GM10266 (cell line): ENCODE data around the gene PCSK5.

Source experiments
- DNase-seq: peaks from one replicate; pipeline ENCODE4 v3.0.0; 2012; ENCODE audit errors: extremely low spot score
- TF ChIP-seq, protein P1 (sequence below): IDR thresholded peaks from 2 replicates; pipeline ENCODE4 v1.5.1; 2012; ENCODE audit warnings: mild to moderate bottlenecking, low read depth; ENCODE audit not compliant: control insufficient read depth, insufficient read depth; ENCODE audit errors: missing control alignments

PCSK5 gene

DNA sequence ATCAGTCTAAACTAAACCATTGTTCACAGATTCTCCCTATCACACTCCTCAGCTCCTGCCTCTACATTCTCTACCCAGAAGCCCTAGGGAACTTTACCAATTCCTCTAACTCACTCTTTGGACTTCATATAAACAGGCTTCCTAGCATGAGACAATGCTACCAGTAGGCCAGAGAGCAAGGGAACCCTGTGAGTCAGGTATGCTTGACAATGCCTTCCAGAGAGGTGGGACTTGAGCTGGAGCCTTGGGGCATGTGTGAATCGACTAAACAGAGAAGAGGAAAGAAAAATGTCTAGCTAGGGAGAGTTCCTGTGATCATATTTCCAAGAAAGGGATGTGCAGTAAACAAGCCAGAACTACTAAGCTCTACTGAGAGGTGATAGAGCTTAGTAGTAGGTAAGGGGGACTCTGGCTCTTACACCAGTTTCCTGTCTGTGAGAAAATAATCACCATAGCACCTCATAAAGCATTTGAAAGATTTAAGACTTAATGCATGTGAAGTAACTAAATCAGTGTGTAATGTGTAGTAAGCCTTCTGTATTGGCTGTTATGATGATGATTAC is 510.1 kb downstream of the PCSK5 start:
- TF ChIP-seq, protein P1, sequence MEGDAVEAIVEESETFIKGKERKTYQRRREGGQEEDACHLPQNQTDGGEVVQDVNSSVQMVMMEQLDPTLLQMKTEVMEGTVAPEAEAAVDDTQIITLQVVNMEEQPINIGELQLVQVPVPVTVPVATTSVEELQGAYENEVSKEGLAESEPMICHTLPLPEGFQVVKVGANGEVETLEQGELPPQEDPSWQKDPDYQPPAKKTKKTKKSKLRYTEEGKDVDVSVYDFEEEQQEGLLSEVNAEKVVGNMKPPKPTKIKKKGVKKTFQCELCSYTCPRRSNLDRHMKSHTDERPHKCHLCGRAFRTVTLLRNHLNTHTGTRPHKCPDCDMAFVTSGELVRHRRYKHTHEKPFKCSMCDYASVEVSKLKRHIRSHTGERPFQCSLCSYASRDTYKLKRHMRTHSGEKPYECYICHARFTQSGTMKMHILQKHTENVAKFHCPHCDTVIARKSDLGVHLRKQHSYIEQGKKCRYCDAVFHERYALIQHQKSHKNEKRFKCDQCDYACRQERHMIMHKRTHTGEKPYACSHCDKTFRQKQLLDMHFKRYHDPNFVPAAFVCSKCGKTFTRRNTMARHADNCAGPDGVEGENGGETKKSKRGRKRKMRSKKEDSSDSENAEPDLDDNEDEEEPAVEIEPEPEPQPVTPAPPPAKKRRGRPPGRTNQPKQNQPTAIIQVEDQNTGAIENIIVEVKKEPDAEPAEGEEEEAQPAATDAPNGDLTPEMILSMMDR: no peak

DNA sequence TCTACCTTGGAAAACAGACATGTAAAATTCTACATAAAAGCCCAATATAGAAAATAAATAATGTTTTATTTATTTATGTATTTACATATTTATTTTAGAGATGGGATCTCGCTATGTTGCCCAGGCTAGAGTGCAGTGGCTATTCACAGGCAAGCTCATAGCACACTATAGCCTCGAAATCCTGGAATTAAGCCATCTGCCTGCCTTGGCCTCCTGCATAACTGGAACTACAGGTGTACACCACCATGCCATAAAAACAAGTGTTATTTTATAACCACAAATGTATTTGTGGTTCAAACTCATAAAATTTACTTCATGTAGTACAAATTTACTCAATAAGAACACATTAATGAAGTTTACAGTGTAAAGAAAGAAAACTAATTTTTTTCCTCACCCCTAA is 510.7 kb downstream of the PCSK5 start:
- TF ChIP-seq, protein P1: no peak
- DNase-seq: no peak

More for the DNA sequence above, 510.1 kb downstream of the PCSK5 start:
- no peak for DNase-seq

DNA sequence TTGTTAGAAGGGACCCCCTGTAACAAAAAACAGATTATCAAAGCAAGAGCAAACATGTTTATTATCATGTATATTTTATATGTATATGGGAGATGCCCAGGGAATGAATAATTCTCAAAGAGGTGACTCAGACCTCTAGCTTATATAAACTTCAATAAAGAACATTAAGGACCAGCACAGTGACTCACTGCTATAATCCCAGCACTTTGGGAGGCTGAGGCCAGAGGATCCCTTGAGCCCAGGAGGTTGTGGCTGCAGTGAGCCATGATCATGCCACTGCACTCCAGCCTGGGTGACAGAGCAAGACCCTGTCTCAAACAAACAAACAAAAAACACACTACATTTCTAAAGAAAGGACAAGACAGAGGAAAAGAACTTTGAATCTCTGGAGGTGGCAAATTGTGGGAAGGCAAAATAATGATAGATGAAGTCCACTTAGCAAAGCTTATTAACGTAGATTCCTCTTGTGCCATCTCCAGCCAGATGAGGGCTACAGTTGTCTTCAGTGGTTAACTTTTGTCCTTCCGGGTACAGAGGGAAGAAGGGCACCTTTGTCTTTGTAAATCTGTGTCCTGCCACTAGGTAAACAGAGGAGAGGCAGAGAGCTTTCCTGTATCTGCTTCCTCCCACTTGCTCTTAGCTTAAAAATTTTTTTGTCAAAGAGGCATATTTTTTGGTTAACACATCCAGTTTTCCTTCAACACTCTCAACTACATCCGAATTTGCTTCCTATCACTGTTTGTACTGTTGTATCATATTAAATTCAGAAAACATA is 511.3 kb downstream of the PCSK5 start:
- no peak for DNase-seq
- TF ChIP-seq, protein P1: no peak

DNA sequence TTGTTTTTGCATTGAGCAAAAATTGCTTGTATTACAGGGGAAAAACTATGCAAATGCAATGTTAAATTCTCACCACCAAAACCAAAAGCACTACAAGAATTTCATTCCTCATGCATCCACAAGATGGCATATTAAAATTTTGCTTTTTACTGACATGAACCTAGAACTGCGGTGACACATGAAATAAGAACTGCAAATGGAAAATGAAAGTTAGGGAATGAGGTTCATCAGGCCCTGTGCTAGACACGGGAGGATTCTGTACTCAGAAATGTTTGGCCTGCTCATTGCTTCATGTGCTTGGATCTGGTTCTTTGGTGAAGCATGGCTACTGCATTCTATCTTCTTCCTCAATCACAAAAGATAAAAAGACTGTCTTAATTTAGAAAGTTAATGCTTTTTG is 512.9 kb downstream of the PCSK5 start:
- peak; percentile 34 for DNase-seq
- TF ChIP-seq, protein P1: peak; percentile 41

DNA sequence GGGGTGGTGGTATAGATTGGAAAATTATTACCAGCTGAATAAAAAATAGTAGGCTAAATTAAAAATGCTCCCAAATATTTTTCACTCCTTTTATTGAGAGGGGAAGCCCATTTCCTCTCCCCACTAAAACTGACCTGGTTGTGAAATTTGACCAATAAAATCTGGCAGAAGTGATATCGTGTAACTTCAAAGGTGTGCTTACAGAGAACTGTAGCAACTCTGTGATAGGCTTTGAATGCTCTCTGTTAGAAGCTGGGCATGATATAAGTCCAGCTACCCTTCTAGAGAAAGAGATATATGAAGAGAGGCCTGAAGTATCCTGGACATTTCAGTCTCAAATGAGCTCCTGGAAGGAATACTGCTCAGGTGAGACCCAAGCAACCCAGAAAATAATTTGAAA is 513.9 kb downstream of the PCSK5 start:
- TF ChIP-seq, protein P1: no peak
- DNase-seq: no peak

DNA sequence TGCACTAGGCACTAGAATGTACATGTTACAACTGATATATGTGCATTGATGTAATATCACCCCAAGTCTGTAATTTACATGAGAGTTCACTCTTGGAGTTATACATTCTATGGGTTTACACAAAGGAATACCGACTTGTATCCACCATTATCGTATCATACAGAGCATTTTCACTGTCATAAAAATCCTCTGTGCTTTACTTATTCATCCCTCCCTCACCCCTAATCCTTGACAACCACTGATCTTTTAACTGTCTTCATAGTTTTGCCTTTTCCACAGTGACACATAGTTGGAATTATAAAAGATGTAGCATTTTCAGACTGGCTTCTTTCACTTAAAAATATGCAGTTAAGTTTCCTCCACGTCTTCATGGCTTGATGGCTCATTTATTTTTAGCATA is 514.9 kb downstream of the PCSK5 start:
- no peak for DNase-seq
- TF ChIP-seq, protein P1: no peak

DNA sequence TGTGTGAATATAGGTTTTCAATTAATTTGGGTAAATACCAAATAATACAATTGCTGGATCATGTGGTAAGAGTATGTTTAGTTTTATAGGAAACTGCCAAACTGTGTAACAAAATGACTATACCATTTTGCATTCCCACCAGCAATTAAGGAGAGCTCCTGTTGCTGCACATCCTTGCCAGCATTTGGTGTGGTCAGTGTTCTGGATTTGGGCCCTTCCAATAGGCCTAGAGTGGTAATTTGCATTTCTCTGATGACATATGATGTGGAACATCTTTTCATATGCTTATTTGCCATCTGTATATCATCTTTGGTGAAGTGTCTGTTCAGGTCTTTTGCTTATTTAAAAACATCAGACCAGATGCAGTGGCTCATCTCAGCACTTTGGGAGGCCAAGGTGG is 515.4 kb downstream of the PCSK5 start:
- TF ChIP-seq, protein P1: no peak
- no peak for DNase-seq
